Measurements from ENCODE around the gene PRR5. TPM values are rescaled to one million over a fixed set of nuclear protein-coding genes. Genes with fewer than 3 reads are reported as not detected.

The PRR5 gene
- total and polyA plus RNA-seq, 7 donors = 0.48 to 2.9 (median 1.6) TPM

DNA sequence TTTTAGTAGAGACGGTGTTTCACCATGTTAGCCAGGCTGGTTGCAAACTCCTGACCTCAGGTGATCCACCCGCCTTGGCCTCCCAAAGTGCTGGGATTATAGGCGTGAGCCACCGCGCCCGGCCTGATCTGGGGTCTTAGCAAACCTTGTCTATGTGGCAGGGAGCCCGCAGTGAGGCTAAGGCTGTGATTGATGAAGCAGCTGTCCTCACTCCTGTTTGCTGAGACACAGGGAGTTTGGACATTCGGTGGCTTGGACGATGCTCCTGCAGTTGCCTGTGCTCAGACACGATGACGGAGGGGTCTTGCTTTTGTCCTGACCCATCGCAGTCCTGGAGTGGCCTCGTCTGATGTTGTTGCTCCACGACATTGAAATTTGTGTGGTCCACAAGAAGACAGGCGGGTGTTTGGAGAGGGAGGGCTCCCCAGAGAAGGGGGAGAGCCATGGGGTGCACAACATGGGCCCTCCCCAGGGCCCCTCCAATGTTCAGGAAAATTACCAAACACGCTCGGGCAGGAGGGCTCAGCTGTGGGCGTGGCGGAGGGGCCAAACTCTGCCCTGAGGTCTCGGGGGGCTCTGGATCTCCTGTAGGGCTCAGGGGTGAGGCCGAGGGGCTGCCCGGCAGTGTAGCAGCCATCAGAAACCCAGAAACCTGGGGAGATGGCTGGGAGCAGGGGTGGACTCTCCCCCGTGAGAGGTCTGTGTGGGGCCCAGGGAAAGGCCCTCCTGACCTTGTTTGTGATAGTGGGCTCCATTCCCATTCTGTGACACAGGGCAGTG is 41.8 kb upstream of the PRR5 start:
- intact Hi-C loops (cut with DNase I) = no loop called here
- H3K27ac ChIP-seq = no peak overlapping the region
- 47 to 80% (median 48%) methylated on average over 23 of the region's 23 CpGs for WGBS, 3 donors
- TF ChIP-seq, protein P1, sequence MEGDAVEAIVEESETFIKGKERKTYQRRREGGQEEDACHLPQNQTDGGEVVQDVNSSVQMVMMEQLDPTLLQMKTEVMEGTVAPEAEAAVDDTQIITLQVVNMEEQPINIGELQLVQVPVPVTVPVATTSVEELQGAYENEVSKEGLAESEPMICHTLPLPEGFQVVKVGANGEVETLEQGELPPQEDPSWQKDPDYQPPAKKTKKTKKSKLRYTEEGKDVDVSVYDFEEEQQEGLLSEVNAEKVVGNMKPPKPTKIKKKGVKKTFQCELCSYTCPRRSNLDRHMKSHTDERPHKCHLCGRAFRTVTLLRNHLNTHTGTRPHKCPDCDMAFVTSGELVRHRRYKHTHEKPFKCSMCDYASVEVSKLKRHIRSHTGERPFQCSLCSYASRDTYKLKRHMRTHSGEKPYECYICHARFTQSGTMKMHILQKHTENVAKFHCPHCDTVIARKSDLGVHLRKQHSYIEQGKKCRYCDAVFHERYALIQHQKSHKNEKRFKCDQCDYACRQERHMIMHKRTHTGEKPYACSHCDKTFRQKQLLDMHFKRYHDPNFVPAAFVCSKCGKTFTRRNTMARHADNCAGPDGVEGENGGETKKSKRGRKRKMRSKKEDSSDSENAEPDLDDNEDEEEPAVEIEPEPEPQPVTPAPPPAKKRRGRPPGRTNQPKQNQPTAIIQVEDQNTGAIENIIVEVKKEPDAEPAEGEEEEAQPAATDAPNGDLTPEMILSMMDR (IDR thresholded peaks at IDR 0.05) = no peak
- peak in 1 of 4 donors; percentile 41 for ATAC-seq
- H3K27me3 ChIP-seq (ENCODE audit: insufficient read depth in 3 of 3, low read length in 2 of 3) = peaks cover 0 to 5% (median 0%) of the 10 kb centered on the region in 3 donors
- peak in 1 of 2 donors; percentile 36 for DNase-seq
- H3K9me3 ChIP-seq = no peaks in the 10 kb centered on the region
- H3K36me3 ChIP-seq (ENCODE audit: insufficient read depth in 1 of 2, low read depth in 1 of 2) = no peaks in the 10 kb centered on the region
- H3K4me3 ChIP-seq = no peak overlapping the region
- H3K4me1 ChIP-seq = peaks cover 18% of the 10 kb centered on the region

DNA sequence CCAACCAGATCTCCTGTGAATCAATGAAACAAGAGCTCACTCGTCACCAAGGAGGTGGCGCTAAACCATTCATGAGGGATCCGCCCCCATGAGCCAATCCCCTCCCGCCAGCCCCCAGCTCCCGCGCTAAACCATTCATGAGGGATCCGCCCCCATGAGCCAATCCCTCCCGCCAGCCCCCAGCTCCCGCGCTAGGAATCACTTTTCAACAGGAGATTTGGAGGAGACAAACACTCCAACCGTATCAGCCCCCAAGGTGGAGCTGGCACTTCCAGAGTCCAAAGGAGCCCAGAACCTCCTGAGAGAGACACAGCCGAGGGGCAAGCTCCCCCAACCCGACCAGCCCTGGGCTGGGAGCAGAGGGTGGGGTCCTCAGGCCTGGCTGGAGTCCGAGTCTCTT is 40.9 kb upstream of the PRR5 start:
- ATAC-seq (no peak), DNase-seq (peak in 1 of 2 donors; percentile 19)
- H3K9me3 ChIP-seq = no peaks in the 10 kb centered on the region
- H3K27me3 ChIP-seq (ENCODE audit: insufficient read depth in 3 of 3, low read length in 2 of 3) = peaks cover 0 to 5% (median 0%) of the 10 kb centered on the region in 3 donors
- H3K4me1 ChIP-seq = peaks cover 18% of the 10 kb centered on the region
- TF ChIP-seq, protein P1 (IDR thresholded peaks at IDR 0.05) = no peak
- 35 to 84% (median 53%) methylated on average over 12 to 14 of the region's 14 CpGs for WGBS, 3 donors
- no peak overlapping the region for H3K4me3 ChIP-seq
- intact Hi-C loops (cut with DNase I) = no loop called here
- no peaks in the 10 kb centered on the region for H3K36me3 ChIP-seq (ENCODE audit: insufficient read depth in 1 of 2, low read depth in 1 of 2)
- no peak overlapping the region for H3K27ac ChIP-seq

DNA sequence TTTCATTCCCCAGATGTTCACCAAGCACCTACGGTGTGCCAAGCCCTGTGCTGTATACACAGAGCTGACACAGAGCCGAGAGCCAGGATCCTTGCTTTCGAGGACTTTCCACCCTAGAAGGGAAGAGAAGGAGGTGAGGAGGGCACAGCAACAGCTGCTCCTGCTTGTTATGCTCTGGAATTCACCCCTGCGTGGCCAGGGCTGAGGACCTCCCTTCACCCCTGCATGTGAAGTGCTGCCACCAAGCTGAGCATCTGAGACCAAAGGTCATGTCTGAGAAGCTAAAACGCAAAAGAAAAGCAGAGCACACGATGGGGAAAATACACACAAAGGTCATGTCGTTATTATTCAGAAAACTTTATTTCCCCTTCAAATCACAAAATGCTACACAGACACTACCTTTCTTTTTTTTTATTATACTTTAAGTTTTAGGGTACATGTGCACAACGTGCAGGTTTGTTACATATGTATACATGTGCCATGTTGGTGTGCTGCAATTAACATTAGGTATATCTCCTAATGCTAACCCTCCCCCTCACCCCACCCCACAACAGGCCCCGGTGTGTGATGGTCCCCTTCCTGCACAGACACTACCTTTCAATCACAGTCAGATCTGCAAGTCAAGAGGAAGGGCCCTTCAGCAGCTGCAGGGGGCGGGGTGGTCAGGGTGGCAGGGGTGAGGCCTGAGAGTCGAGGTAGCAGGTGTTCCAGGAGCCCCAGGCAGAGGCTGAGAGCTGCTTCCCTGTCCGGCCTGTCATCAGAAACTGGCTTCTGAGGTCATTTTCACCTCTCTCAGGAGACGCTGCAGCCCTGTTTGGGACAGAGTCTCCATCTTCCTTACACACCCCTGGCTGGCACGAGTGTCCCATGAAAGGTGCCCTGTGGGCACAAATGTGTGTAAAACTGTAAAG is 40.1 kb upstream of the PRR5 start:
- ATAC-seq (no peak), DNase-seq (peak in 1 of 2 donors; percentile 31)
- WGBS, 3 donors = 57 to 64% (median 62%) methylated on average over 14 of the region's 14 CpGs
- TF ChIP-seq, protein P1 (IDR thresholded peaks at IDR 0.05) = no peak
- no peak overlapping the region for H3K4me3 ChIP-seq
- H3K36me3 ChIP-seq (ENCODE audit: insufficient read depth in 1 of 2, low read depth in 1 of 2) = no peaks in the 10 kb centered on the region
- intact Hi-C loops (cut with DNase I) = no loop called here
- H3K4me1 ChIP-seq = peaks cover 18% of the 10 kb centered on the region
- H3K9me3 ChIP-seq = no peaks in the 10 kb centered on the region
- H3K27ac ChIP-seq = no peak overlapping the region
- H3K27me3 ChIP-seq (ENCODE audit: insufficient read depth in 3 of 3, low read length in 2 of 3) = peaks cover 0 to 5% (median 0%) of the 10 kb centered on the region in 3 donors

DNA sequence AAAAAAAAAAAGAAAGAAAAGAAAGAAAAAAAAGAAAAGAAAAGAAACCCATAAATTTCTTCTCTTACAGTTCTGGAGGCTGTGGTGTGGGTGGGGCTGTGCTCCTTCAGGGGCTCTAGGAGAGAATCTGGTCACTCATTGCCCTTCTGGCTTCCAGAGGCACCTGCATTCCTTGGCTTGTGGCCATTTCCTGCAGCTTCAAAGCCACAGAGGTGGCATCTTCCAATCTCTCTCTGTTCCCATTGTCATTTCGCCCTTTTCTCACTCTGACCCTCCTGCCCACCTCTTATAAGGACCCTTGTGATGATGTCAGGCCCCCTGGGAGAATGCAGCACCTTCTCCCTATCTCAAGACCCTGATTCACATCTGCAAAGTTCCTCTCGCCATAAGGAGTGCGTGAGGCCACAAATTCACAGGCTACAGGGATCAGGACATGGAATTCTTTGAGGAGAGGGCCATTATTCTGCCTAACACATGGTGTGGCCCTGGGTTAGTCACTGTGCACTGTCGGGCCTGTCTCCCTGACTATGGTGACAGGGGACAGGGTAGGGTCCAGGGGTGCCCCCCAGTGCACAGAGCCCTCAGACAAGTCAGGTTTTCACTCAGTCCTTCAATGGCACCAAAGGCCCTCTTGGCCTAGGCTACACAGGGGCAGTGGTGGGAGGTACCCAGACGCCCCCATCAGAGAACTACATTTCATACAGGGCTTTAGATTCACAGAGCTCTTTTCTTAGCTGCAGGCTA is 38.6 kb upstream of the PRR5 start:
- 92 to 98% (median 94%) methylated on average over 5 of the region's 5 CpGs for WGBS, 3 donors
- intact Hi-C loops (cut with DNase I) = no loop called here
- no peak overlapping the region for H3K4me3 ChIP-seq
- no peak overlapping the region for H3K27ac ChIP-seq
- H3K27me3 ChIP-seq (ENCODE audit: insufficient read depth in 3 of 3, low read length in 2 of 3) = peaks cover 0 to 9% (median 2%) of the 10 kb centered on the region in 3 donors
- peaks cover 11% of the 10 kb centered on the region for H3K4me1 ChIP-seq
- DNase-seq (no peak), ATAC-seq (no peak)
- no peaks in the 10 kb centered on the region for H3K9me3 ChIP-seq
- TF ChIP-seq, protein P1 (IDR thresholded peaks at IDR 0.05) = no peak
- no peaks in the 10 kb centered on the region for H3K36me3 ChIP-seq (ENCODE audit: insufficient read depth in 1 of 2, low read depth in 1 of 2)

All from psoas muscle (tissue), 8 donors.